ENCODE data around the gene MRI1. TPM values are rescaled to one million over a fixed set of nuclear protein-coding genes. Genes with fewer than 3 reads are reported as not detected.

The MRI1 gene
- total and polyA plus RNA-seq, 10 of the 15 experiments (the other 5 are each of a cell fraction or from before 2014, with no cell fraction given): 5.4 to 50.3 (median 28.3) TPM

DNA sequence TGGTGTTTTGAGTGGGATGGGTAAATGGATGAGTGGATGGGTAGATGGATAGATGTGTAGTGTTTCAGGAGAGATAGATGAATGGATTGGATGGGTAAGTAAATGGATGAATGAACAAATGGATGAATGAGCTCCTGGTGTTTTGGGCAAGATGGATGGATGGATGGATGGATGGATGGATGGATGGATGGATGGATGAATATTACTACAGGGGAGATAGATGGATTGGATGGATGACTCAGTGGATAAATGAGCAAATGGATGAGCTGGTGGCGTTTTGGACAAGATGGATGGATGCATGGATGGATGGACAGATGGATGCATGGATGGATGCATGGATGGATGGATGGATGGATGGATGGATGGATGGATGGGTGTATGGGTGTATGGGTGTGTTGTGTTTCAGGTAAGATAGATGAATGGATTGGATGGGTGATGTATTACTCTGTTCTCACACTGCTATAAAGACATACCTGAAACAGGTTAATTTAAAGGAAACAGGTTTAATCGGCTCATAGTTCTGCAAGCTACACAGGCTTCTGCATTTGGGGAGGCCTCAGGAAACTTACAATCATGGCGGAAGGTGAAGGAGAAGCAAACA lies 43.2 kb downstream of the MRI1 start:
- Histone ChIP-seq H3K9me3 (replicated peaks; ENCODE audit: control insufficient read depth, insufficient read depth, low read length) (no peaks in the 10 kb centered on the region; the same call in 2 of the 3 replicates), H3K27ac (ENCODE audit: control insufficient read depth, insufficient read depth) (no peak overlapping the region), H2AFZ (ENCODE audit: control insufficient read depth, low read depth, low read length) (no peak overlapping the region), H3K79me2 (ENCODE audit: control insufficient read depth, insufficient read depth, low read length) (no peaks in the 10 kb centered on the region), H3K9ac (ENCODE audit: control insufficient read depth, insufficient read depth, low read length) (no peak overlapping the region), H4K20me1 (ENCODE audit: control insufficient read depth, insufficient read depth) (no peaks in the 10 kb centered on the region), H3K36me3 (ENCODE audit: control insufficient read depth in 2 of 2, insufficient read depth in 2 of 2, low read length in 1 of 2) (no peaks in the 10 kb centered on the region), H3K27me3 (replicated peaks in 1 of 2; ENCODE audit: control insufficient read depth in 2 of 2, insufficient read depth in 2 of 2, low read length in 1 of 2) (no peaks in the 10 kb centered on the region), H3K4me1 (ENCODE audit: control insufficient read depth, insufficient read depth, low read length) (no peaks in the 10 kb centered on the region), H3K4me2 (ENCODE audit: control insufficient read depth, insufficient read depth) (no peak overlapping the region), H3K4me3 (no peak overlapping the region)
- in situ Hi-C loops (cut with MboI) (no loop called here), intact Hi-C loops (cut with micrococcal nuclease; ENCODE audit: unreplicated experiment) (no loop called here)
- ChIA-PET POLR2A (interaction anchor here (0.7 kb wide), 1 partner anchor 58 kb away, joined by 8 read pairs; no protein-coding TSS in a partner anchor), RAD21 (ENCODE audit: unreplicated experiment) (no interaction called here), SMC1A (ENCODE audit: uncharacterized antibody, unreplicated experiment) (no interaction called here), CTCF (no interaction called here)
- no peak for DNase-seq (ENCODE audit: low read depth, low spot score)
- TF ChIP-seq RAD51 (IDR thresholded peaks at IDR 0.05) (no peak), STAT1 (conservative IDR thresholded peaks at IDR 0.05) (no peak)
- FAIRE-seq: no peak
- ATAC-seq: no peak
- no TSS peak for BruUV-seq (replicated peaks)
- 72% methylated on average over 3 of the region's 3 CpGs for WGBS (ENCODE audit: insufficient coverage, insufficient replicate concordance, low lambda C conversion rate, missing lambda C conversion rate)

DNA sequence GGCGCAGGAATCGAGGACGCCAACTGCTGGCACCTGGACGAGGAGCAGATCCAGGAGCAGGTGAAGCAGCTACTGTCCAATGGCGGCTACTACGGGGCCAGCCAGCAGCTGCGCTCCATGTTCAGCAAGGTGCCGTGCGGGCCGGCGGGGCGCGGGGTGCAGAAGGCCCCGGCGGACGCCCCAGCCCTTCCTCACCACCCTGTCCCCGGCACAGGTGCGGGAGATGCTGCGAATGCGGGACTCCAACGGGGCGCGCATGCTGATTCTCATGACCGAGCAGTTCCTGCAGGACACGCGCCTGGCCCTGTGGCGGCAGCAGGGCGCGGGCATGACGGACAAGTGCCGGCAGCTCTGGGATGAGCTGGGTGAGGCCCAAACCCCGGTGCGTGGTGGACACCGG lies 44.5 kb downstream of the MRI1 start:
- H3K9ac ChIP-seq (ENCODE audit: control insufficient read depth, insufficient read depth, low read length): no peak overlapping the region
- POLR2A ChIA-PET: interaction anchor here (0.5 kb wide), 1 partner anchor 138 kb away, joined by 4 read pairs; no protein-coding TSS in a partner anchor
- BruUV-seq (replicated peaks): no TSS peak
- TF ChIP-seq HDGF (IDR thresholded peaks at IDR 0.05) (no peak), ETV6 (conservative IDR thresholded peaks at IDR 0.05 in 1 of 2, IDR thresholded peaks at IDR 0.05 in 1 of 2; ENCODE audit: borderline replicate concordance in 1 of 2, low read depth in 1 of 2) (no peak), PAX8 (IDR thresholded peaks at IDR 0.05) (no peak), NR2C2 (IDR thresholded peaks at IDR 0.05; ENCODE audit: borderline replicate concordance, control insufficient read depth, insufficient read length, low read depth) (no peak), MYB (IDR thresholded peaks at IDR 0.05; ENCODE audit: borderline replicate concordance, low read depth, low read length) (no peak), RAD21 (IDR thresholded peaks at IDR 0.05; ENCODE audit: insufficient read depth, low read depth, low read length) (no peak), GATAD2B (conservative IDR thresholded peaks at IDR 0.05; ENCODE audit: low read depth) (no peak), YBX1 (IDR thresholded peaks at IDR 0.05) (no peak), ZNF217 (IDR thresholded peaks at IDR 0.05) (no peak), JUNB (IDR thresholded peaks at IDR 0.05) (no peak), CBX3 (IDR thresholded peaks at IDR 0.05; ENCODE audit: borderline replicate concordance, low read depth) (no peak), SPI1 (IDR thresholded peaks at IDR 0.05; ENCODE audit: borderline replicate concordance, insufficient read depth, low read depth, low read length) (no peak), SIN3A (IDR thresholded peaks at IDR 0.05; ENCODE audit: low read depth, low read length) (no peak), TCF3 (IDR thresholded peaks at IDR 0.05; ENCODE audit: borderline replicate concordance, insufficient read depth, low read depth, low read length) (no peak)
- TF ChIP-seq, protein P1, sequence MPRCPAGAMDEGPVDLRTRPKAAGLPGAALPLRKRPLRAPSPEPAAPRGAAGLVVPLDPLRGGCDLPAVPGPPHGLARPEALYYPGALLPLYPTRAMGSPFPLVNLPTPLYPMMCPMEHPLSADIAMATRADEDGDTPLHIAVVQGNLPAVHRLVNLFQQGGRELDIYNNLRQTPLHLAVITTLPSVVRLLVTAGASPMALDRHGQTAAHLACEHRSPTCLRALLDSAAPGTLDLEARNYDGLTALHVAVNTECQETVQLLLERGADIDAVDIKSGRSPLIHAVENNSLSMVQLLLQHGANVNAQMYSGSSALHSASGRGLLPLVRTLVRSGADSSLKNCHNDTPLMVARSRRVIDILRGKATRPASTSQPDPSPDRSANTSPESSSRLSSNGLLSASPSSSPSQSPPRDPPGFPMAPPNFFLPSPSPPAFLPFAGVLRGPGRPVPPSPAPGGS (IDR thresholded peaks at IDR 0.05; ENCODE audit: borderline replicate concordance, insufficient read depth, low read depth, low read length, poor library complexity, severe bottlenecking): no peak

More for the DNA sequence above, 44.5 kb downstream of the MRI1 start:
- 97% methylated on average over 34 of the region's 34 CpGs for WGBS (ENCODE audit: insufficient coverage, insufficient replicate concordance, low lambda C conversion rate, missing lambda C conversion rate)
- SMC1A ChIA-PET (ENCODE audit: uncharacterized antibody, unreplicated experiment): interaction anchor here (0.6 kb wide), 1 partner anchor 272 kb away, joined by 3 read pairs; no protein-coding TSS in a partner anchor
- H4K20me1 ChIP-seq (ENCODE audit: control insufficient read depth, insufficient read depth): no peaks in the 10 kb centered on the region
- no peaks in the 10 kb centered on the region for H3K79me2 ChIP-seq (ENCODE audit: control insufficient read depth, insufficient read depth, low read length)
- DNase-seq (ENCODE audit: low read depth, low spot score) (no peak), ATAC-seq (no peak), FAIRE-seq (no peak)
- intact Hi-C loops (cut with micrococcal nuclease; ENCODE audit: unreplicated experiment) (no loop called here), in situ Hi-C loops (cut with MboI) (no loop called here)
- H3K27ac ChIP-seq (ENCODE audit: control insufficient read depth, insufficient read depth): no peak overlapping the region
- H2AFZ ChIP-seq (ENCODE audit: control insufficient read depth, low read depth, low read length): no peak overlapping the region
- no peak overlapping the region for H3K4me3 ChIP-seq
- no peaks in the 10 kb centered on the region for H3K4me1 ChIP-seq (ENCODE audit: control insufficient read depth, insufficient read depth, low read length)
- H3K36me3 ChIP-seq (ENCODE audit: control insufficient read depth in 2 of 2, insufficient read depth in 2 of 2, low read length in 1 of 2): no peaks in the 10 kb centered on the region
- RAD21 ChIA-PET (ENCODE audit: unreplicated experiment): no interaction called here
- no peaks in the 10 kb centered on the region for H3K27me3 ChIP-seq (replicated peaks in 1 of 2; ENCODE audit: control insufficient read depth in 2 of 2, insufficient read depth in 2 of 2, low read length in 1 of 2)
- CTCF ChIA-PET: interaction anchor here (1.0 kb wide), 1 partner anchor 12 kb away, joined by 3 read pairs; no protein-coding TSS in a partner anchor
- H3K4me2 ChIP-seq (ENCODE audit: control insufficient read depth, insufficient read depth): no peak overlapping the region
- no peaks in the 10 kb centered on the region; the same call in 2 of the 3 replicates for H3K9me3 ChIP-seq (replicated peaks; ENCODE audit: control insufficient read depth, insufficient read depth, low read length)
